Spleen (tissue), 7 donors: ENCODE results near the gene MAL.

Experiments used
- POLR2A ChIP-seq, 3 donors: fragments of 450-650 bp; IDR thresholded peaks; one replicate each; pipeline ENCODE4 v1.5.1; 2017; ENCODE audit warnings: antibody characterized with exemption in 3 of 3, mild to moderate bottlenecking in 1 of 3
- POLR2AphosphoS5 ChIP-seq, 3 donors: sonication (generic); formaldehyde crosslinking; IDR thresholded peaks; one replicate each; pipeline ENCODE4 v1.5.1; 2017; ENCODE audit warnings: antibody characterized with exemption in 3 of 3
- TF ChIP-seq, protein P1 (sequence below), 11 experiments: fragments of 200-600 bp in 7 of 11; fragments of 450-650 bp in 4 of 11; sonication (generic) in 4 of 11; IDR thresholded peaks in 8 of 11; conservative IDR thresholded peaks in 3 of 11; 1 replicate in 7 of 11; 2 replicates in 4 of 11; pipeline versions ENCODE4 v1.4.0 to v1.8.0; 2016 to 2021; ENCODE audit warnings: antibody characterized with exemption in 11 of 11, inconsistent platforms in 4 of 11, mild to moderate bottlenecking in 1 of 11
- donor health status: DM: no; HTN: no; CAD: no; lungs with moderate emphysema.
- donor health status: DM: no; HTN: no; CAD: no.
- donor health status: DM: no; HTN: no; CAD: no.

DNA sequence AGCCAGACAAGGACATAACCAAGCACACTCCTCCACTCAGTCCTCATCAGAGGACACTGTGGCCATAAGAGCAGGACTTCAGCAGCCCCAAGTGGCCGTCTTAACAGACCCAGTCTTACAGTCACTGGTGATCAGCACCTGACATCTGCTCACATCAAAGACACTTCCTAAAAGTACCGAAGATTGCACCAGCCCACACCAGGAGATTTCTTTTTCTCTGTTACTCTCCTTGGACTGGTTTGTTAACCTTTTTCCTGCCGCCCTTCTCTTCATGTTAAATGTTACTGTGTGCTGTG, 52.0 kb downstream of the MAL start:
- TF ChIP-seq, protein P1, sequence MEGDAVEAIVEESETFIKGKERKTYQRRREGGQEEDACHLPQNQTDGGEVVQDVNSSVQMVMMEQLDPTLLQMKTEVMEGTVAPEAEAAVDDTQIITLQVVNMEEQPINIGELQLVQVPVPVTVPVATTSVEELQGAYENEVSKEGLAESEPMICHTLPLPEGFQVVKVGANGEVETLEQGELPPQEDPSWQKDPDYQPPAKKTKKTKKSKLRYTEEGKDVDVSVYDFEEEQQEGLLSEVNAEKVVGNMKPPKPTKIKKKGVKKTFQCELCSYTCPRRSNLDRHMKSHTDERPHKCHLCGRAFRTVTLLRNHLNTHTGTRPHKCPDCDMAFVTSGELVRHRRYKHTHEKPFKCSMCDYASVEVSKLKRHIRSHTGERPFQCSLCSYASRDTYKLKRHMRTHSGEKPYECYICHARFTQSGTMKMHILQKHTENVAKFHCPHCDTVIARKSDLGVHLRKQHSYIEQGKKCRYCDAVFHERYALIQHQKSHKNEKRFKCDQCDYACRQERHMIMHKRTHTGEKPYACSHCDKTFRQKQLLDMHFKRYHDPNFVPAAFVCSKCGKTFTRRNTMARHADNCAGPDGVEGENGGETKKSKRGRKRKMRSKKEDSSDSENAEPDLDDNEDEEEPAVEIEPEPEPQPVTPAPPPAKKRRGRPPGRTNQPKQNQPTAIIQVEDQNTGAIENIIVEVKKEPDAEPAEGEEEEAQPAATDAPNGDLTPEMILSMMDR (IDR thresholded peaks at IDR 0.05 in 8 of 11, conservative IDR thresholded peaks at IDR 0.05 in 3 of 11): no peak
- TF ChIP-seq POLR2A (IDR thresholded peaks at IDR 0.05) (no peak), POLR2AphosphoS5 (IDR thresholded peaks at IDR 0.05) (no peak)
